NK-92 (cell line): Measurements from ENCODE around the gene PPP1R26.

Experiments used
- DNase-seq: peaks from one replicate; lab custom pipeline; 2025; ENCODE audit not compliant: unreplicated experiment; lab: John Stamatoyannopoulos, UW

PPP1R26 gene

GRCh38 chr9:135463140-135463539 lies 16.4 kb upstream of the PPP1R26 start:
- no peak for DNase-seq

- DNase-seq: no peak
Observed at GRCh38 chr9:135464181-135464580, 15.4 kb upstream of the PPP1R26 start.

GRCh38 chr9:135468854-135469521 lies 10.6 kb upstream of the PPP1R26 start:
- no peak for DNase-seq

- DNase-seq: no peak
Observed at GRCh38 chr9:135471791-135472640, 7.6 kb upstream of the PPP1R26 start.

- no peak for DNase-seq
Observed at GRCh38 chr9:135473972-135474543, 5.5 kb upstream of the PPP1R26 start.

GRCh38 chr9:135474915-135475314 lies 4.7 kb upstream of the PPP1R26 start:
- DNase-seq: no peak

GRCh38 chr9:135476561-135477355 lies 2.8 kb upstream of the PPP1R26 start:
- DNase-seq: no peak

- no peak for DNase-seq
Observed at GRCh38 chr9:135478191-135478590, 1.4 kb upstream of the PPP1R26 start.

GRCh38 chr9:135478829-135479468 lies 633 bp upstream of the PPP1R26 start:
- no peak for DNase-seq

- no peak for DNase-seq
Observed at GRCh38 chr9:135480071-135480939, 723 bp downstream of the PPP1R26 start.

- no peak for DNase-seq
Observed at GRCh38 chr9:135480940-135481310, 1.3 kb downstream of the PPP1R26 start.

- DNase-seq: no peak
Observed at GRCh38 chr9:135482015-135482754, 2.6 kb downstream of the PPP1R26 start.

- DNase-seq: no peak
Observed at GRCh38 chr9:135484460-135485277, 5.1 kb downstream of the PPP1R26 start.

- no peak for DNase-seq
Observed at GRCh38 chr9:135485385-135485784, 5.8 kb downstream of the PPP1R26 start.

GRCh38 chr9:135485832-135486231 lies 6.2 kb downstream of the PPP1R26 start:
- no peak for DNase-seq

- DNase-seq: no peak
Observed at GRCh38 chr9:135486267-135487065, 6.9 kb downstream of the PPP1R26 start.

- no peak for DNase-seq
Observed at GRCh38 chr9:135487281-135488012, 7.9 kb downstream of the PPP1R26 start.
